GM12878 (cell line): Measurements from ENCODE around the gene KCTD16. TPM values are rescaled to one million over a fixed set of nuclear protein-coding genes. Genes with fewer than 3 reads are reported as not detected.

Experiments
- ATAC-seq: fragments of 200-7000 bp; cut with Tn5 transposase; 3 replicates; pipeline ENCODE4 v1.9.1; 2020; ENCODE audit warnings: mild to moderate bottlenecking, moderate library complexity
- BruUV-seq: library from RNA; stranded (reverse); fragments of 400-500 nt; replicated peaks from 2 replicates; lab custom pipeline; 2021; lab: Mats Ljungman, UMichigan
- CTCF ChIA-PET: fragments of 300-600 bp; sonication (Branson Sonifier 250); formaldehyde crosslinking; extraction: SDS; loops from one replicate; lab custom pipeline; 2021; ENCODE audit warnings: inconsistent platforms; lab: Yijun Ruan, JAX
- POLR2A ChIA-PET: fragments of 350-600 bp; formaldehyde crosslinking; extraction: SDS; loops from one replicate; lab custom pipeline; 2021; ENCODE audit warnings: inconsistent platforms; lab: Charles Lee
- RAD21 ChIA-PET: fragments of 300-600 bp; sonication (Branson Sonifier 250); formaldehyde crosslinking; loops from one replicate; lab custom pipeline; 2023; ENCODE audit warnings: antibody characterized with exemption; ENCODE audit not compliant: unreplicated experiment; lab: Charles Lee
- SMC1A ChIA-PET: fragments of 300-600 bp; sonication (Branson Sonifier 250); formaldehyde crosslinking; loops from one replicate; lab custom pipeline; 2023; ENCODE audit not compliant: unreplicated experiment, uncharacterized antibody; lab: Charles Lee
- DNase-seq: peaks from one replicate; pipeline ENCODE4 v3.0.0-alpha.2; 2011; ENCODE audit warnings: low read depth, low spot score
- FAIRE-seq: peaks from 3 replicates; lab custom pipeline; 2011; peaks lifted over from hg19 to GRCh38; lab: Jason Lieb, UNC
- H2AFZ ChIP-seq: 2 replicates; pipeline ENCODE4 v1.6.0; 2011; ENCODE audit warnings: low read depth, low read length, control low read depth; ENCODE audit not compliant: control insufficient read depth
- H3K27ac ChIP-seq: 2 replicates; pipeline ENCODE4 v1.5.1; 2011; ENCODE audit warnings: control low read depth; ENCODE audit not compliant: control insufficient read depth, insufficient read depth
- H3K27me3 ChIP-seq, 2 experiments: replicated peaks in 1 of 2; 2 replicates each; pipeline versions ENCODE4 v1.6.0 to v1.6.1; 2011; ENCODE audit warnings: low read length in 1 of 2; ENCODE audit not compliant: control insufficient read depth in 2 of 2, insufficient read depth in 2 of 2
- H3K36me3 ChIP-seq, 2 experiments: 2 replicates each; pipeline ENCODE4 v1.5.1; 2011; ENCODE audit warnings: low read length in 1 of 2; ENCODE audit not compliant: control insufficient read depth in 2 of 2, insufficient read depth in 2 of 2
- H3K4me1 ChIP-seq: 2 replicates; pipeline ENCODE4 v1.6.1; 2011; ENCODE audit warnings: mild to moderate bottlenecking, low read length, moderate library complexity, mixed read lengths; ENCODE audit not compliant: control insufficient read depth, insufficient read depth
- H3K4me2 ChIP-seq: 2 replicates; pipeline ENCODE4 v1.6.0; 2011; ENCODE audit warnings: control low read depth; ENCODE audit not compliant: control insufficient read depth, insufficient read depth
- H3K4me3 ChIP-seq: fragments of 200-600 bp; sonication (generic); 2 replicates; pipeline ENCODE4 v1.5.1; 2016
- H3K79me2 ChIP-seq: 2 replicates; pipeline ENCODE4 v1.6.0; 2011; ENCODE audit warnings: low read length; ENCODE audit not compliant: control insufficient read depth, insufficient read depth
- H3K9ac ChIP-seq: 2 replicates; pipeline ENCODE4 v1.8.0; 2011; ENCODE audit warnings: low read length, control low read depth, mixed read lengths; ENCODE audit not compliant: control insufficient read depth, insufficient read depth
- H3K9me3 ChIP-seq: replicated peaks from 3 replicates; pipeline ENCODE4 v1.5.1; 2011; ENCODE audit warnings: mild to moderate bottlenecking, low read length; ENCODE audit not compliant: control insufficient read depth, insufficient read depth
- H4K20me1 ChIP-seq: 2 replicates; pipeline ENCODE4 v1.6.0; 2011; ENCODE audit not compliant: control insufficient read depth, insufficient read depth
- CREM ChIP-seq: IDR thresholded peaks from 2 replicates; pipeline ENCODE4 v1.6.1; 2014; ENCODE audit warnings: antibody characterized with exemption, low read depth
- E2F8 ChIP-seq: fragments of 450-650 bp; IDR thresholded peaks from 2 replicates; pipeline ENCODE4 v1.6.1; 2018; ENCODE audit warnings: mild to moderate bottlenecking, low read depth, moderate library complexity; ENCODE audit not compliant: partially characterized antibody
- GATAD2B ChIP-seq: fragments of 450-650 bp; conservative IDR thresholded peaks from 2 replicates; pipeline ENCODE4 v1.6.1; 2017; ENCODE audit warnings: low read depth, mild to moderate bottlenecking, moderate library complexity
- HCFC1 ChIP-seq: fragments of 150-350 bp; IDR thresholded peaks from 2 replicates; pipeline ENCODE4 v1.6.1; 2014; ENCODE audit warnings: low read length
- HDAC2 ChIP-seq: fragments of 200-600 bp; sonication (generic); IDR thresholded peaks from 2 replicates; pipeline ENCODE4 v1.6.1; 2017
- IKZF1 ChIP-seq: fragments of 450-650 bp; conservative IDR thresholded peaks from 2 replicates; pipeline ENCODE4 v1.6.1; 2017; ENCODE audit warnings: antibody characterized with exemption, mild to moderate bottlenecking
- MEF2A ChIP-seq: IDR thresholded peaks from 2 replicates; pipeline ENCODE4 v1.6.1; 2011; ENCODE audit warnings: low read depth, mild to moderate bottlenecking, low read length, moderate library complexity; ENCODE audit not compliant: insufficient read depth
- MXI1 ChIP-seq: fragments of 150-350 bp; IDR thresholded peaks from 2 replicates; pipeline ENCODE4 v1.6.1; 2011; ENCODE audit warnings: low read depth, mild to moderate bottlenecking, inconsistent platforms, low read length, improper control_type of control experiment
- NFYB ChIP-seq: IDR thresholded peaks from 2 replicates; pipeline ENCODE4 v1.6.1; 2011; ENCODE audit warnings: low read depth, mild to moderate bottlenecking, low read length, improper control_type of control experiment, moderate library complexity; ENCODE audit not compliant: insufficient read depth
- NR2C2 ChIP-seq: IDR thresholded peaks from 2 replicates; pipeline ENCODE4 v1.6.1; 2011; ENCODE audit warnings: borderline replicate concordance, low read depth; ENCODE audit not compliant: control insufficient read depth, insufficient read length
- POLR2AphosphoS2 ChIP-seq: IDR thresholded peaks from 2 replicates; pipeline ENCODE4 v1.6.1; 2011; ENCODE audit warnings: low read depth, mild to moderate bottlenecking, low read length, improper control_type of control experiment, moderate library complexity
- POLR2AphosphoS5 ChIP-seq: IDR thresholded peaks from 2 replicates; pipeline ENCODE4 v1.6.1; 2011; ENCODE audit warnings: mild to moderate bottlenecking, low read length, inconsistent platforms
- SIN3A ChIP-seq: IDR thresholded peaks from 2 replicates; pipeline ENCODE4 v1.6.1; 2012; ENCODE audit warnings: low read depth, low read length, improper control_type of control experiment
- SUZ12 ChIP-seq: fragments of 200-600 bp; sonication (generic); IDR thresholded peaks from one replicate; pipeline ENCODE4 v1.6.1; 2018; ENCODE audit warnings: antibody characterized with exemption, mild to moderate bottlenecking; ENCODE audit not compliant: unreplicated experiment
- YY1 ChIP-seq: IDR thresholded peaks from 2 replicates; pipeline ENCODE4 v1.6.1; 2011; ENCODE audit warnings: low read depth, mild to moderate bottlenecking, low read length
- WGBS: methylation state at CpG from one replicate; pipeline ENCODE4 v1.1.6; 2016; ENCODE audit warnings: low lambda C conversion rate; ENCODE audit not compliant: insufficient replicate concordance, insufficient coverage; ENCODE audit errors: missing lambda C conversion rate; 5-methylcytosine and 5-hydroxymethylcytosine counted together
- in situ Hi-C: fragments of 300-500 bp; cut with MboI; formaldehyde crosslinking; loops from 9 replicates; pipeline ENCODE4 v1.14.3; 2018; ENCODE audit warnings: mixed read lengths
- intact Hi-C: fragments of 100-400 bp; cut with micrococcal nuclease; formaldehyde crosslinking; loops from one replicate; pipeline ENCODE4 v1.14.2; 2022; ENCODE audit not compliant: unreplicated experiment
- polyA plus RNA-seq, 11 experiments: library from polyadenylated mRNA; depleted of rRNA in 4 of 11; unstranded in 6 of 11; stranded (reverse) in 5 of 11; fragments of >200 nt; fragmentation: Nextera tagmentation in 4 of 11; fragmentation: Illumina TruSeq in 1 of 11; extraction: Ambion mirVana in 4 of 11; extraction: Trizol in 1 of 11; gene quantifications; 1 replicate in 1 of 11; 2 replicates in 10 of 11; pipeline versions ENCODE4 v1.2.1 to v1.2.3, GENCODE V29; 2011 to 2016; ENCODE audit warnings: inconsistent platforms in 2 of 11, missing spikeins in 2 of 11, low read depth in 1 of 11
- total RNA-seq, 4 experiments: library from RNA; depleted of rRNA in 3 of 4; stranded (reverse); fragments of >200 nt in 3 of 4; fragmentation: Illumina TruSeq in 1 of 4; extraction: Trizol in 1 of 4; gene quantifications; 2 replicates each; pipeline versions ENCODE4 v1.2.1 to v1.2.3, GENCODE V29; 2013 to 2021

KCTD16 gene
- total and polyA plus RNA-seq, 10 of the 15 experiments (the other 5 are each of a cell fraction or from before 2014, with no cell fraction given), result 0.03 to 0.10 (median 0.06) TPM; not detected in 3

DNA sequence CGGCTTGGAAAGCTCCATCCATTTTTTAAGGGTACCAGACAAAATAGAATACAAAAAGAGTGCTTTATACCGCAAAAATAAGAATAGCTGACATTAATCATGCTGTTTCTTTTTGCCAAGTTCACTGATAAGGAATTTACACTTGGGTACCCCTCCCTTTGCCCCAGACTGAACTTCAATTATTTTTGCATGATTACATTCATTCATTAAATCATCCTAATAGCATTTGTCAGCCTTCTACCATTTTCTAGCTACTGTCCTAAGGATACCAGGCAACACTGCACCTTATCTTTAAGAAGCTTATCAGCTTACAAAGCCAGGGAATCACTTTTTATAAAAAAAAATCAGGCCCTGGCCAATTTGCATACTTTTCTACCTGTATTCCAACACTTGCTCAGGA, 48.6 kb upstream of the KCTD16 start:
- SMC1A ChIA-PET, result interaction anchor here (1.3 to 1.5 kb wide), 4 partner anchors 9 to 20 kb away, joined by 3 to 6 read pairs (median 4); no protein-coding TSS in a partner anchor
- TF ChIP-seq MEF2A (no peak), NR2C2 (no peak)
- no peak overlapping the region for H3K27ac ChIP-seq
- ATAC-seq, result no peak
- intact Hi-C loops, result no loop called here
- no peaks in the 10 kb centered on the region for H3K36me3 ChIP-seq
- H3K4me3 ChIP-seq, result no peak overlapping the region
- H4K20me1 ChIP-seq, result no peaks in the 10 kb centered on the region
- peaks cover 0 to 2% of the 10 kb centered on the region in 2 experiments; a peak in 3 of 4 replicates for H3K27me3 ChIP-seq
- no peak for DNase-seq
- POLR2A ChIA-PET, result no interaction called here
- no peaks in the 10 kb centered on the region for H3K79me2 ChIP-seq
- H3K4me2 ChIP-seq, result no peak overlapping the region
- CTCF ChIA-PET, result interaction anchor here (0.7 to 2.3 kb wide), 5 partner anchors 9 to 1994 kb away, joined by 3 to 7 read pairs (median 5); no protein-coding TSS in a partner anchor
- H3K9ac ChIP-seq, result no peak overlapping the region
- no TSS peak for BruUV-seq
- FAIRE-seq, result no peak
- WGBS, result 47% methylated on average over 2 of the region's 2 CpGs
- no peaks in the 10 kb centered on the region for H3K4me1 ChIP-seq
- H2AFZ ChIP-seq, result no peak overlapping the region
- in situ Hi-C loops, result no loop called here
- RAD21 ChIA-PET, result no interaction called here
- no peaks in the 10 kb centered on the region for H3K9me3 ChIP-seq

DNA sequence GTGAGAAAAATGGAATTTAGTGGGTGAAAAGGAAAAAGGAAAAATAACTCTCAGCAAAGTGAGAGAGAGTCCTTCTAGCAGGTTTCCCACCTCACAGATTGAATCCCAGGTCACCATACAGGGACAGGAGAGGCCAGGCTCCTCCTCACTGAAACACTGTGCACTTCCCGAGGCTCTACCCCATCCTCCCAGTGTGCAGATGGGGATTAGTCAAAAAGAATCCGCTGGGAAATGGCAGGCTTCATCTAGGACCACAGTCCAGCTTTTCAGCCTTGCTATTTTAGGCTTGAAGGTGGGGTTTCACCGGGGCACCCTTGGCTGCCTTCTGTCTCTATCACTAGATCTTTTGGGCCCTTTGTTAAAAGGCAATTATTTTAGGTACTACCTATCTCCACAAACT, 48.0 kb upstream of the KCTD16 start:
- Histone ChIP-seq H2AFZ (no peak overlapping the region), H3K79me2 (no peaks in the 10 kb centered on the region), H4K20me1 (no peaks in the 10 kb centered on the region), H3K27me3 (peaks cover 0 to 2% of the 10 kb centered on the region in 2 experiments; a peak in 3 of 4 replicates), H3K9ac (no peak overlapping the region), H3K4me3 (no peak overlapping the region), H3K27ac (no peak overlapping the region), H3K4me2 (no peak overlapping the region), H3K4me1 (no peaks in the 10 kb centered on the region), H3K36me3 (no peaks in the 10 kb centered on the region), H3K9me3 (no peaks in the 10 kb centered on the region)
- in situ Hi-C loops, result no loop called here
- ChIA-PET RAD21 (no interaction called here), POLR2A (no interaction called here), CTCF (interaction anchor here (0.7 kb wide), 1 partner anchor 1994 kb away, joined by 3 read pairs; no protein-coding TSS in a partner anchor), SMC1A (interaction anchor here (1.4 kb wide), 1 partner anchor 8 kb away, joined by 3 read pairs; no protein-coding TSS in a partner anchor)
- 10% methylated on average over 3 of the region's 3 CpGs for WGBS
- intact Hi-C loops, result no loop called here
- no peak for DNase-seq
- ATAC-seq, result no peak
- BruUV-seq, result no TSS peak
- no peak for FAIRE-seq
- no peak for TF ChIP-seq POLR2AphosphoS2
- no peak for TF ChIP-seq GATAD2B
- TF ChIP-seq HDAC2, result no peak
- TF ChIP-seq YY1, result no peak
- no peak for TF ChIP-seq SUZ12
- no peak for TF ChIP-seq CREM
- no peak for TF ChIP-seq HCFC1
- no peak for TF ChIP-seq E2F8
- TF ChIP-seq IKZF1, result no peak
- no peak for TF ChIP-seq MXI1
- no peak for TF ChIP-seq NR2C2
- no peak for TF ChIP-seq SIN3A
- no peak for TF ChIP-seq POLR2AphosphoS5
- TF ChIP-seq NFYB, result no peak
